Activated CD8-positive, alpha-beta memory T cell treated with anti-CD3 and anti-CD28 coated beads, Interleukin-2, amount 50 U/mL, for 24 hours (primary cell): ENCODE measurements around the gene RGPD4.

ENCODE experiments used
- DNase-seq: peaks from one replicate; pipeline ENCODE4 v3.0.0-alpha.2; 2020; ENCODE audit errors: extremely low read depth

Gene RGPD4

DNA sequence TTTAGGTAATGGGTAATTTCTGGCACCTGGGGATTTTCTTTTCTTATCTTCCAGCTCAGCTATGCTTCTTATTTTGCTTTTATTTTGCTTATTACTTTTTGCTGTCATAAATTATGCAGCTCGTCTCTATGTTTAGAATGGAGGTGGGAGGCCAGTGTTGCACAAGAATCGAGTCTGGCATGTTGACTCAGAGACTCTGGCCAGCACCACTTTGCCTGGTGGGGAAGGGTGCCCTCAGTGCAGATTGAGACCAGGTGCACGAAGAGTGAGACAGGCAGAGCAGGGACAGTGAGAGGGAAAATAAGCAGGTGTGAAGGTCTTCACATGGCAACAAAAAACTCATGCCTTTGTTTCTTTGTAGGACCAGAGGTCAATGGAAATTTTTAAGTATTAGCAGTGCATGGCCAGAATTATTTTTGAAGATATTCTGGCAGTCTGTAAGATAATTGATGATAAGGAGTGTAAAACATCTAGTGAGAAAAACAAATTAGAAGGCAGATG lies 100.4 kb downstream of the RGPD4 start:
- DNase-seq, result no peak

DNA sequence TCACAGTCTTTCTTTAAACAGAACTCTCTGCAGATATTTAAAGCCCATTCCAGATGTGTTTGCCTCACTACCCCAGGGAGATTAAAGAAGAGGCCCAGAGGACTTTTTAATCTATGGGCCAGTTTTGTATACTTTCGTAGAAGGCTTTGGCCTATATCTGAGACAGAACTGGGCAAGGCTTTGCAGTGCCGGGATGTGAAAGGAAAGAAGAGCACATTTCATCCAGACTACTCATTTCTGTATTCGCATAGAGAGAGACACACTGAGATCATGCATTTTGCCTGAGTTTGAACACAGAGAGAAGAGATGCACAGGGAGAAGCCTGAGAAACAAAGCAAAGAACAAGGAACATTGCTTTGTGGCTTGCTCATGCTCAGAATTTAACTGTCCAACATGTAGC lies 104.7 kb downstream of the RGPD4 start:
- DNase-seq, result no peak

GRCh38 chr2:107932488-107932887 lies 105.8 kb downstream of the RGPD4 start:
- DNase-seq, result no peak

- no peak for DNase-seq
These were observed 106.3 kb downstream of the RGPD4 start for GRCh38 chr2:107932979-107933378.

DNA sequence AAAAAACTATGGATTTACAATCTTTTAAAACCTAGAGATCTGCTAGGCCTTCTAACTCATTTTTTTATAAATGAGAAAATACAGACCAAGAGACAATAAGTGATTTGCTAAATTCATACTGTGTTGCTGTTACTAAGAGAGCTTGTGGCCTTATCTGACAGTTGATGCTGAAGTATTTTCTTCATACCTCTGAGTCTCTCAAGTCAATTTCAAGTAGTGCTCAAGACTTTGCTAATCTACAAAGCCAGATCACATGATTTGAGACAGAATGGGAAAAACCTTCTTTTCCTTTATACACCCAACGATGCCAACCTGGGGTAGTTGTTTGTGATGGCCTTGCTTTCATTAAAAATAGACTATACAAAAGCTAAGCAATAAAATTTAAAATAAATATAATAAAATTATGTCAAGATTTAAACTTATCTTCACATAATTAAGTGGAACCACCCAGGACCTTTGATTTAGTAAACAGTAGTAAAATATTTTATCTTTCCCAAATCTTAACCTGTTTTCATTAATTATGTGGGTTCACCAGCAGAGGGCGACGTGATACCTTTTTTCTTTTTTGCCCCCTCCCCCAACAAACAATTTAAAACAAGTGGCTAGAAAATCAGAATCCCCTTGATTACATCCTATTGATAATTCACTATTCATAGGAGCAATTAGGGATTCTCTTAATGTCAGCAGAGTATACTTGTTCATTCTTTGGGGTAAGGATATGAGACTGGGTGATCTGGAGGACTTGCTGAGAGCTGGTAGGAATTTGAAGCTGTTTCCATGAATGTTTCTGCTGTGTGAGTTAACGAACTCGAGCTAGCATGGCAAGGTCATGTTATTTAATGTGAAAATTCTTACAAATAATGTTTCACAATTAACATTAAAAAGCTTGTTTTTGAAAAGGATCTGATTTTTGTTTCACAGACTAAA lies 110.0 kb downstream of the RGPD4 start:
- no peak for DNase-seq
